DND-41 (cell line): ENCODE results near the gene HEATR1.

ENCODE experiments used
- CTCF ChIP-seq: IDR thresholded peaks from 2 replicates; pipeline ENCODE4 v1.5.1; 2012; ENCODE audit warnings: borderline replicate concordance, low read length, moderate library complexity, mild to moderate bottlenecking; ENCODE audit not compliant: poor library complexity, severe bottlenecking; ENCODE audit errors: extremely low read depth
- EZH2 ChIP-seq: IDR thresholded peaks from 3 replicates; pipeline ENCODE4 v1.6.1; 2012; ENCODE audit warnings: borderline replicate concordance, low read depth, mild to moderate bottlenecking, moderate library complexity, low read length, inconsistent platforms; ENCODE audit not compliant: severe bottlenecking

- TF ChIP-seq CTCF (peak; percentile 34), EZH2 (no peak)
These were observed 44.0 kb downstream of the HEATR1 start for GRCh38 chr1:236560213-236560771.
